H9 (cell line): Measurements from ENCODE around the gene FOXJ3. TPM values are rescaled to one million over a fixed set of nuclear protein-coding genes. Genes with fewer than 3 reads are reported as not detected.

Experiments used
- DNase-seq: peaks from one replicate; pipeline ENCODE4 v3.0.0-alpha.2; 2017
- H2AFZ ChIP-seq: one replicate; pipeline ENCODE4 v1.6.1; 2013; ENCODE audit warnings: mild to moderate bottlenecking, low read length, control low read depth, moderate library complexity
- H2AK5ac ChIP-seq: 2 replicates; pipeline ENCODE4 v1.6.1; 2013; ENCODE audit warnings: low read length, control low read depth, mixed read lengths; ENCODE audit not compliant: insufficient read length
- H2BK120ac ChIP-seq: one replicate; pipeline ENCODE4 v1.6.1; 2013; ENCODE audit warnings: low read depth, mild to moderate bottlenecking, low read length, control low read depth, inconsistent platforms; ENCODE audit not compliant: poor library complexity, severe bottlenecking
- H2BK12ac ChIP-seq: 2 replicates; pipeline ENCODE4 v1.6.1; 2013; ENCODE audit warnings: low read length, control low read depth, mixed read lengths, low read depth; ENCODE audit not compliant: insufficient read length
- H2BK15ac ChIP-seq: 2 replicates; pipeline ENCODE4 v1.6.1; 2013; ENCODE audit warnings: low read depth, low read length, control low read depth
- H2BK20ac ChIP-seq: one replicate; pipeline ENCODE4 v1.6.1; 2013; ENCODE audit warnings: low read depth, mild to moderate bottlenecking, low read length, control low read depth, inconsistent platforms; ENCODE audit not compliant: poor library complexity, severe bottlenecking
- H2BK5ac ChIP-seq: 2 replicates; pipeline ENCODE4 v1.6.1; 2013; ENCODE audit warnings: low read length, control low read depth, mixed read lengths; ENCODE audit not compliant: insufficient read length
- H3K14ac ChIP-seq: 2 replicates; pipeline ENCODE4 v1.6.1; 2013; ENCODE audit warnings: low read length, control low read depth; ENCODE audit not compliant: insufficient read depth
- H3K18ac ChIP-seq: 2 replicates; pipeline ENCODE4 v1.6.1; 2013; ENCODE audit warnings: low read depth, mild to moderate bottlenecking, mixed read lengths, low read length, control low read depth; ENCODE audit not compliant: insufficient read length
- H3K23ac ChIP-seq: 2 replicates; pipeline ENCODE4 v1.6.1; 2013; ENCODE audit warnings: low read length, control low read depth, mixed read lengths, low read depth; ENCODE audit not compliant: insufficient read length
- H3K23me2 ChIP-seq: 2 replicates; pipeline ENCODE4 v1.6.1; 2013; ENCODE audit warnings: low read depth, mild to moderate bottlenecking, mixed read lengths, low read length, control low read depth; ENCODE audit not compliant: insufficient read length, poor library complexity, severe bottlenecking
- H3K27ac ChIP-seq: 2 replicates; pipeline ENCODE4 v1.5.1; 2013; ENCODE audit warnings: low read length, control low read depth, mixed read lengths, low read depth; ENCODE audit not compliant: insufficient read length
- H3K27me3 ChIP-seq: 2 replicates; pipeline ENCODE4 v1.6.1; 2013; ENCODE audit warnings: low read length, control low read depth, inconsistent platforms; ENCODE audit not compliant: insufficient read depth
- H3K4ac ChIP-seq: 2 replicates; pipeline ENCODE4 v1.6.1; 2013; ENCODE audit warnings: low read depth, mild to moderate bottlenecking, control low read depth, inconsistent platforms, low read length, moderate library complexity
- H3K4me1 ChIP-seq: 2 replicates; pipeline ENCODE4 v1.6.1; 2013; ENCODE audit warnings: low read length, control low read depth, inconsistent platforms; ENCODE audit not compliant: insufficient read depth
- H3K4me2 ChIP-seq: 2 replicates; pipeline ENCODE4 v1.6.1; 2013; ENCODE audit warnings: low read length, control low read depth, mixed read lengths; ENCODE audit not compliant: insufficient read length, insufficient read depth
- H3K56ac ChIP-seq: 2 replicates; pipeline ENCODE4 v1.6.1; 2013; ENCODE audit warnings: low read depth, mild to moderate bottlenecking, mixed read lengths, low read length, control low read depth; ENCODE audit not compliant: insufficient read length
- H3K79me1 ChIP-seq: 2 replicates; pipeline ENCODE4 v1.6.1; 2013; ENCODE audit warnings: low read depth, mild to moderate bottlenecking, moderate library complexity, low read length, control low read depth, inconsistent platforms; ENCODE audit not compliant: insufficient read depth, poor library complexity, severe bottlenecking
- H3K79me2 ChIP-seq: 2 replicates; pipeline ENCODE4 v1.6.1; 2013; ENCODE audit warnings: low read length, control low read depth, inconsistent platforms; ENCODE audit not compliant: insufficient read depth
- H3K9ac ChIP-seq: 2 replicates; pipeline ENCODE4 v1.6.1; 2013; ENCODE audit warnings: low read length, control low read depth, mixed read lengths; ENCODE audit not compliant: insufficient read length; ENCODE audit errors: extremely low read depth
- H3K9me3 ChIP-seq: one replicate; pipeline ENCODE4 v1.6.1; 2013; ENCODE audit warnings: low read depth, low read length, inconsistent platforms; ENCODE audit not compliant: control insufficient read depth
- H3T11ph ChIP-seq: one replicate; pipeline ENCODE4 v1.6.1; 2013; ENCODE audit warnings: mild to moderate bottlenecking, low read length, control low read depth, inconsistent platforms
- H4K20me1 ChIP-seq: one replicate; pipeline ENCODE4 v1.6.1; 2013; ENCODE audit not compliant: control insufficient read depth, insufficient read length, insufficient read depth
- H4K5ac ChIP-seq: 2 replicates; pipeline ENCODE4 v1.6.1; 2013; ENCODE audit warnings: low read depth, mild to moderate bottlenecking, mixed read lengths, low read length, control low read depth; ENCODE audit not compliant: insufficient read length
- H4K8ac ChIP-seq: replicated peaks from 2 replicates; pipeline ENCODE4 v1.6.1; 2013; ENCODE audit warnings: low read length, control low read depth, mixed read lengths, low read depth; ENCODE audit not compliant: insufficient read length
- H4K91ac ChIP-seq: 2 replicates; pipeline ENCODE4 v1.6.1; 2013; ENCODE audit warnings: low read depth, mild to moderate bottlenecking, moderate library complexity, mixed read lengths, low read length, control low read depth; ENCODE audit not compliant: insufficient read length
- H3K27ac Mint-ChIP-seq, 3 experiments: 2 replicates in 2 of 3; 3 replicates in 1 of 3; pipeline ENCODE4 v1.8.0; 2020 to 2021; ENCODE audit warnings: mixed read lengths in 3 of 3, mild to moderate bottlenecking in 1 of 3, moderate library complexity in 1 of 3
- H3K27me3 Mint-ChIP-seq: 2 replicates; pipeline ENCODE4 v1.8.0; 2021; ENCODE audit warnings: low read depth, mild to moderate bottlenecking, moderate library complexity, mixed read lengths
- H3K36me3 Mint-ChIP-seq, 3 experiments: 2 replicates in 2 of 3; 3 replicates in 1 of 3; pipeline ENCODE4 v1.8.0; 2020 to 2021; ENCODE audit warnings: low read depth in 3 of 3, mixed read lengths in 3 of 3; ENCODE audit not compliant: insufficient read depth in 1 of 3
- H3K4me1 Mint-ChIP-seq, 2 experiments: 2 replicates each; pipeline ENCODE4 v1.8.0; 2020; ENCODE audit warnings: mixed read lengths in 2 of 2
- H3K4me3 Mint-ChIP-seq, 2 experiments: 2 replicates in 1 of 2; 3 replicates in 1 of 2; pipeline ENCODE4 v1.8.0; 2020 to 2021; ENCODE audit warnings: mild to moderate bottlenecking in 2 of 2, mixed read lengths in 2 of 2, moderate library complexity in 1 of 2
- H3K9me3 Mint-ChIP-seq, 2 experiments: 2 replicates in 1 of 2; 3 replicates in 1 of 2; pipeline ENCODE4 v1.8.0; 2020; ENCODE audit warnings: mild to moderate bottlenecking in 2 of 2, mixed read lengths in 2 of 2, moderate library complexity in 1 of 2
- CTCF ChIP-seq: fragments of 200-600 bp; sonication (generic); conservative IDR thresholded peaks from 3 replicates; pipeline ENCODE4 v1.8.0; 2021; ENCODE audit warnings: antibody characterized with exemption, mild to moderate bottlenecking
- WGBS: extraction: QIAGEN DNeasy Blood & Tissue Kit; methylation state at CpG from one replicate; pipeline ENCODE4 v1.1.7; 2013; ENCODE audit warnings: missing lambda C conversion rate, low lambda C conversion rate, mixed read lengths; ENCODE audit not compliant: insufficient read length; ENCODE audit errors: extremely low coverage; 5-methylcytosine and 5-hydroxymethylcytosine counted together
- total RNA-seq: library from RNA; stranded (reverse); gene quantifications from 2 replicates; pipeline ENCODE4 v1.2.1, GENCODE V29; 2021

Gene FOXJ3
- total RNA-seq, 1 experiment from 2014 or later, result 49.9 TPM

GRCh38 chr1:42282024-42282579 is 52.9 kb downstream of the FOXJ3 start:
- Histone ChIP-seq H2AK5ac (no peak overlapping the region), H3K56ac (no peak overlapping the region), H2BK20ac (no peak overlapping the region), H3K18ac (no peak overlapping the region), H4K8ac (no peak overlapping the region), H2BK120ac (no peak overlapping the region), H3K23ac (no peak overlapping the region), H2AFZ (no peak overlapping the region), H3K27ac (no peak overlapping the region), H4K20me1 (no peaks in the 10 kb centered on the region), H3K14ac (no peak overlapping the region), H3K27me3 (no peaks in the 10 kb centered on the region), H2BK5ac (no peak overlapping the region), H3K4me1 (peaks cover 2% of the 10 kb centered on the region; the same call in 1 of the 2 replicates), H4K91ac (no peak overlapping the region), H3K23me2 (no peaks in the 10 kb centered on the region), H3K4me2 (no peak overlapping the region), H2BK12ac (no peak overlapping the region), H3K9me3 (no peaks in the 10 kb centered on the region), H4K5ac (no peak overlapping the region), H3K9ac (no peak overlapping the region), H3K4ac (no peak overlapping the region), H3K79me1 (no peaks in the 10 kb centered on the region), H3K79me2 (peaks cover 2% of the 10 kb centered on the region; the same call in 1 of the 2 replicates), H2BK15ac (no peak overlapping the region), H3T11ph (no peak overlapping the region)
- H3K4me1 Mint-ChIP-seq, result peaks cover 27 to 38% of the 10 kb centered on the region in 2 experiments
- DNase-seq, result no peak
- no peak overlapping the region; a peak in 1 of 7 replicates for H3K27ac Mint-ChIP-seq
- H3K9me3 Mint-ChIP-seq, result no peaks in the 10 kb centered on the region
- H3K4me3 Mint-ChIP-seq, result no peak overlapping the region
- H3K36me3 Mint-ChIP-seq, result peaks cover 5 to 8% (median 6%) of the 10 kb centered on the region in 3 experiments; a peak in 6 of 7 replicates
- no peak for TF ChIP-seq CTCF
- no peaks in the 10 kb centered on the region for H3K27me3 Mint-ChIP-seq
- WGBS, result no CpG with 5 or more reads among the region's 2 CpGs
